DMS53 treated with DMSO at 0.1 percent for 48 hours (cell line): Measurements from ENCODE around the gene VARS1.
"Not testable (repeated sequence)": the region's sequence is repeated elsewhere in the genome, so short reads cannot be mapped to it uniquely, and the experiment has no call there.

ENCODE experiments used
- DNase-seq: peaks from one replicate; lab custom pipeline; 2025; ENCODE audit not compliant: unreplicated experiment; lab: John Stamatoyannopoulos, UW

The VARS1 gene

DNA sequence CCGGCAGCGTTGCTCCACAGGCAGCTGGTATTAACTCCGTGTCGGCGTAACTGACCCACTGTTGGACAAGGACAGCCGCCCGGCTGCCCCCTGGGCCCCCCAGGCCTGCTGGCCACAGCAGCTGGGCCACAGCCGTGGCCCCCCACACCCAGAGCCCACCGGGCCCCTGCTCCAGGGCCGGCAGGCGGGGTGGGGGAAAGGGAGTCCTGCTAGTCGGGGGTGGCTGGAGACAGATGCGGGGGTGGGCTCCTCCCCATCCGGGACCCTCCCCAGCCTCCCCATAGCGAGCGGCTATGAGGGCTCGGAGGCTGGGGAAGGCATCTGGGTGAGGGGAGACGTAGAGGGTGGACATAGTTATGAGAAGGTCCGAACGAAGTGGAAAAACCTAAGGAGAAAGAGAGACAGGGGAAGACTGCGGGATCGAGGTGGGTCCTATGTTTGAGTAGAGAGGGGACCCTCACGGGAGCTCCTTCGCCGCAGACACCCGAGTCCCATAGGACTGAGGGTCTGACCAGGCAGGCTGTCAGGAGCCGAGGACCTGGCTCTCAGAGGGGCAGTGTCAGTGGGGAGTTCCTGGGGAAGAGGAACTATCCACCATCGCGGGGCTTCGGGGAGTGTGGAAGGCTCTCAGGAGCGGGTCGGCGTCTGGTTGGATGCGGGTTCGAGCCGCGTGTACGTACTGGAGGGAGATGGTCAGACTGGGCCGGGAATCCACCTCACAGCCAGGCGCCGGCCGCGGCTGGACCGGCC, 511 bp downstream of the VARS1 start:
- DNase-seq: peak; percentile 27

- peak; percentile 8 for DNase-seq
These were observed 1.2 kb downstream of the VARS1 start for GRCh38 chr6:31794294-31794865.

- not testable (repeated sequence) for DNase-seq
These were observed 1.7 kb downstream of the VARS1 start for GRCh38 chr6:31793927-31794245.

GRCh38 chr6:31792761-31793171, 2.8 kb downstream of the VARS1 start:
- DNase-seq: no peak

DNA sequence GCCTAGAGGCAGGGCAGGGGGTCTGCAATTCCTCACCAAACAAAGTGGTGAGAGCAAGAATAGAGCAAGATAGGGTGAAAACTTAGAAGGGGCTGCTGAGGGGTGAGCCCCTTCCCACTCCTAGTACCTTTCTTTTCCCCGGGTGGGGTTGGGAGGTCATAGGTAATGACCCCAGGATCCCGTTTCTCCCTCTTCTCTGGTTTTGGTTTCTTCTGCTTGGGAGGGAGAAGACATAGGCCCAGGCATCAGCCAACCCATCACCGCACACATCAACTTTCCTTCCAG, 3.5 kb downstream of the VARS1 start:
- no peak for DNase-seq

- no peak for DNase-seq
These were observed 4.0 kb downstream of the VARS1 start for GRCh38 chr6:31791324-31792089.

GRCh38 chr6:31785475-31785874, 10.1 kb downstream of the VARS1 start:
- no peak for DNase-seq

- no peak for DNase-seq
These were observed 11.2 kb downstream of the VARS1 start for GRCh38 chr6:31784098-31784925.

- no peak for DNase-seq
These were observed 13.3 kb downstream of the VARS1 start for GRCh38 chr6:31782126-31782855.

GRCh38 chr6:31781244-31782125, 14.1 kb downstream of the VARS1 start:
- DNase-seq: no peak

DNA sequence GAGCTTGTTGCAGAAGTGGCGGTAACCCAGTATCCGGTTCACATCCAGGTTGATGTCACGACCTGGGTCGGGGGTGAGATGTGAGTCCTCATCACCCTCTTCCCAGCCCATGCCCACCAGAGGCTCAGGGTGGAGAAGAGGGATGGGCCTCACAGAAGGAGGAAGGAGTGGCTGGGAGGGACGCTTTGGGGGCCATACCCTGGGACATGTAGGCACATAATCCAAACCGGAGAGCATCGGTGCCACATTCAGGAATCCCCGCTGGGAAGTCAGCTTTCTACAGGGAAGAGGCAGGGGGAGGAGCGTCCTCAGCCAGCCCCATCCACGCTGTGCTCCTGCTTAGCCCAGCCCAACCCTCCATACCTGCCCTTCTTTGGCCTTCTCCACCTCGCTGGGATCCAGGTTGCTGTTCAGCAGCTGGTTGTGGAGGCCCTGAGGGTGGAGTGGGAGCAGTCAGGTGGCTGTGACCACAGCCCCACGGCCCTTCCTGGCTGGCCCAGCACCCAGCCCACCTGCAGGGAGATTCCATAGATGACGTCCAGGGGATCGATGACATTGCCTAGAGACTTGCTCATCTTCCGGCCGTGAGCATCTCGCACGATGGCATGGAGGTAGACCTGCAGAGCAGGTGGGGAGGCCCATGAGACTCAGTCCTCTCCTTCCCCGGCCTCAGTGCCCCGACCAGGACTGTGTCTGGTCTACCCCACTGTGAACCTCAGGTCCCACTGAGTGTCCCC, 14.9 kb downstream of the VARS1 start:
- no peak for DNase-seq

DNA sequence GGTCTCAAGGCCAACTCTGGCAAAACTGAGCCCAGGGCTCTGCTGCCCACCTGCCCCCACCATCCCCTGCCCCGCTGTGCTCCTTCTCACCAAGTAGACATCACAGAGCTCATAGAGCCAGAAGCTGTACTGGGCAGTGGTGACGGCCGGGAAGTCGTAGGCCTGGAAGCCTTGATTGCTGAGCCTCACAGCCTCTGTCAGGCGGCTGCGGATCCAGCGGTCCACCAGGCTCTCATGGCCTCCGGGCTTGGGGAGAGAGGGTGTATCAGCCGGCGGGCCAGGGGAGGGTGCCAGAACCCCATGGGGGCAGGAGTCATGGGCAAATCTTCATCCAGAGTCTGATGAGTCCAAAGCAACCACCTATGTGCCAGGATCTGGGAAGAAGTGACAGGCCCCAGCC, 15.6 kb downstream of the VARS1 start:
- no peak for DNase-seq

GRCh38 chr6:31778999-31779885, 16.3 kb downstream of the VARS1 start:
- no peak for DNase-seq

GRCh38 chr6:31778193-31778592, 17.4 kb downstream of the VARS1 start:
- no peak for DNase-seq

GRCh38 chr6:31777667-31778050, 17.9 kb downstream of the VARS1 start:
- DNase-seq: no peak

DNA sequence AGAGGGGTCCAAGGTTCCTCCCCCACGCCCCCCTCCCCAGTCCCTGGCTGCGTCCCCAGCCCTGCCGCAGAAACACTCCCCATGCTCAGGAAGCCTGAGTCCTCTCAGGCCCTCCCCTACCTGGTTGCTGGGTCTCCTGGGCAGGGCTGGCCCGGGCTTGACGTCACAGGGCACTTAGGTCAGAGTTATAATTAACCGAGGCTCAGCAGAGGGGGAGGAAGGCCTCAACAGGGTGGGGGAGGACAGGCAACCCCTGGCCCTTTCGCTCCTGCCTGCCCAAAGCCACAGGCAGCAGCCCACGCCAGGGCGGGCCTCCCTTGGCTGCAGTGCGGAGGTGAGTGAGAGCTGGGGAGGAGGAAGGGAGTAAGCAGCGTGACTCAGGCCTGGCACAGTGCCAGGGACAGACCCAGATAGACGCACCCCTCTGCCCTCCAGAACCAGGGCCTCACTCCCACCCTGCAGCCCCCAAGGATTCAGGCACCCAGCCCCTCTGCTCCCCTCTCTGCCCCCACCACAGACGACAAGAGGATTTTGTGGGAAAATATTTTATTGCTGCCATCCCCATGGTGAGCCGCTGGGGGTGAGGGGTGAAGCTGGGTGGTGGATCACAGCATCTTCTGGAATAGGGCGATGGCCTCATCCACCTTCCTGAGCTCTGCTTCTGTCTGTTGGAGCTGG, 18.4 kb downstream of the VARS1 start, which contains the start of gene VWA7:
Gene VWA7 (minus strand): TSS at position 340 of the 678 bp plus-strand sequence. CDS start 549 bp downstream, outside the sequence.
- DNase-seq: peak; percentile 91

GRCh38 chr6:31776485-31776988, 19.0 kb downstream of the VARS1 start:
- DNase-seq: peak; percentile 74
